Fibroblast of mammary gland (primary cell): ENCODE data around the gene HMOX2.

ENCODE experiments used
- DNase-seq: peaks from one replicate; pipeline ENCODE4 v3.0.0-alpha.2; 2010; ENCODE audit warnings: low read depth
- H3K4me3 ChIP-seq: 2 replicates; pipeline ENCODE4 v1.5.1; 2011; ENCODE audit warnings: low read depth, mild to moderate bottlenecking, low read length, moderate library complexity; ENCODE audit not compliant: control insufficient read depth
- CTCF ChIP-seq: conservative IDR thresholded peaks from 2 replicates; pipeline ENCODE4 v1.5.1; 2011; ENCODE audit warnings: low read depth, low read length, inconsistent platforms; ENCODE audit not compliant: control insufficient read depth, insufficient read depth

Gene HMOX2

GRCh38 chr16:4461250-4462085 lies 14.7 kb upstream of the HMOX2 start:
- no peak for TF ChIP-seq CTCF
- no peak for DNase-seq
- H3K4me3 ChIP-seq, result no peak overlapping the region

GRCh38 chr16:4463522-4464163 lies 12.6 kb upstream of the HMOX2 start:
- no peak overlapping the region for H3K4me3 ChIP-seq
- peak; percentile 17 for DNase-seq
- no peak for TF ChIP-seq CTCF

GRCh38 chr16:4465977-4466779 lies 10.0 kb upstream of the HMOX2 start:
- DNase-seq, result no peak
- TF ChIP-seq CTCF, result no peak
- no peak overlapping the region for H3K4me3 ChIP-seq

- no peak for DNase-seq
- no peak for TF ChIP-seq CTCF
- no peak overlapping the region for H3K4me3 ChIP-seq
Measured at GRCh38 chr16:4467916-4468315, 8.3 kb upstream of the HMOX2 start.

GRCh38 chr16:4468972-4469371 lies 7.2 kb upstream of the HMOX2 start:
- no peak for TF ChIP-seq CTCF
- no peak for DNase-seq
- H3K4me3 ChIP-seq, result no peak overlapping the region

GRCh38 chr16:4471869-4472268 lies 4.3 kb upstream of the HMOX2 start:
- peak; percentile 27 for DNase-seq
- H3K4me3 ChIP-seq, result no peak overlapping the region
- TF ChIP-seq CTCF, result no peak
